Type B pancreatic cell (in vitro differentiated cells): ENCODE data around the gene CLEC1A. TPM values are rescaled to one million over a fixed set of nuclear protein-coding genes. Genes with fewer than 3 reads are reported as not detected.

Source experiments
- DNase-seq: peaks from one replicate; pipeline ENCODE4 v3.0.0; 2021; ENCODE audit warnings: mixed read lengths; ENCODE audit not compliant: unreplicated experiment; ENCODE audit errors: extremely low spot score
- H3K27ac Mint-ChIP-seq: 2 replicates; pipeline ENCODE4 v1.8.0; 2021; ENCODE audit warnings: mild to moderate bottlenecking, mixed read lengths
- H3K27me3 Mint-ChIP-seq: 2 replicates; pipeline ENCODE4 v1.8.0; 2021; ENCODE audit warnings: mixed read lengths
- H3K36me3 Mint-ChIP-seq: 2 replicates; pipeline ENCODE4 v1.8.0; 2021; ENCODE audit warnings: mixed read lengths
- H3K4me1 Mint-ChIP-seq: one replicate; pipeline ENCODE4 v1.8.0; 2021; ENCODE audit warnings: mixed read lengths; ENCODE audit not compliant: unreplicated experiment
- H3K4me3 Mint-ChIP-seq: 2 replicates; pipeline ENCODE4 v1.8.0; 2021; ENCODE audit warnings: mild to moderate bottlenecking, mixed read lengths
- H3K9me3 Mint-ChIP-seq: 2 replicates; pipeline ENCODE4 v1.8.0; 2021; ENCODE audit warnings: mixed read lengths
- CTCF ChIP-seq: fragments of 200-600 bp; sonication (generic); conservative IDR thresholded peaks from 2 replicates; pipeline ENCODE4 v1.5.0; 2021; ENCODE audit warnings: antibody characterized with exemption, mild to moderate bottlenecking
- total RNA-seq: library from RNA; stranded (reverse); gene quantifications from 2 replicates; pipeline ENCODE4 v1.2.1, GENCODE V29; 2021; ENCODE audit warnings: low replicate concordance

The CLEC1A gene
- total RNA-seq, 1 donor from 2014 or later: 3.6 TPM

- peaks cover 10% of the 10 kb centered on the region for H3K4me1 Mint-ChIP-seq
- peaks cover 6% of the 10 kb centered on the region for H3K9me3 Mint-ChIP-seq
- peaks cover 4% of the 10 kb centered on the region for H3K36me3 Mint-ChIP-seq
- peaks cover 6% of the 10 kb centered on the region for H3K27me3 Mint-ChIP-seq
- H3K27ac Mint-ChIP-seq: no peak overlapping the region
- TF ChIP-seq CTCF: no peak
- no peak for DNase-seq
- peak overlapping the region; percentile 1 for H3K4me3 Mint-ChIP-seq
Observed at GRCh38 chr12:10101648-10102220, 2.9 kb upstream of the CLEC1A start.

GRCh38 chr12:10101042-10101579 is 2.3 kb upstream of the CLEC1A start:
- H3K27ac Mint-ChIP-seq: no peak overlapping the region
- H3K4me1 Mint-ChIP-seq: peaks cover 10% of the 10 kb centered on the region
- peaks cover 6% of the 10 kb centered on the region for H3K27me3 Mint-ChIP-seq
- peaks cover 4% of the 10 kb centered on the region for H3K36me3 Mint-ChIP-seq
- TF ChIP-seq CTCF: no peak
- DNase-seq: no peak
- peak overlapping the region; percentile 13 for H3K4me3 Mint-ChIP-seq
- peaks cover 6% of the 10 kb centered on the region for H3K9me3 Mint-ChIP-seq

GRCh38 chr12:10097521-10097920 is 1.3 kb downstream of the CLEC1A start:
- Mint-ChIP-seq H3K4me1 (peaks cover 10% of the 10 kb centered on the region), H3K9me3 (no peaks in the 10 kb centered on the region)

GRCh38 chr12:10095971-10096370 is 2.8 kb downstream of the CLEC1A start:
- H3K36me3 Mint-ChIP-seq: no peaks in the 10 kb centered on the region
- no peaks in the 10 kb centered on the region for H3K27me3 Mint-ChIP-seq
- H3K4me1 Mint-ChIP-seq: peaks cover 7% of the 10 kb centered on the region
- no peak for DNase-seq
- no peaks in the 10 kb centered on the region for H3K9me3 Mint-ChIP-seq
- no peak overlapping the region for H3K4me3 Mint-ChIP-seq
- no peak overlapping the region for H3K27ac Mint-ChIP-seq
- TF ChIP-seq CTCF: no peak

More at GRCh38 chr12:10097521-10097920, 1.3 kb downstream of the CLEC1A start:
- no peak for TF ChIP-seq CTCF
- no peak overlapping the region for H3K27ac Mint-ChIP-seq
- DNase-seq: no peak
- H3K36me3 Mint-ChIP-seq: no peaks in the 10 kb centered on the region
- no peaks in the 10 kb centered on the region for H3K27me3 Mint-ChIP-seq
- peak overlapping the region; percentile 34 for H3K4me3 Mint-ChIP-seq

- H3K36me3 Mint-ChIP-seq: peaks cover 2% of the 10 kb centered on the region
- no peak overlapping the region for H3K4me3 Mint-ChIP-seq
- no peak for TF ChIP-seq CTCF
- H3K27me3 Mint-ChIP-seq: peaks cover 2% of the 10 kb centered on the region
- no peak for DNase-seq
- H3K27ac Mint-ChIP-seq: no peak overlapping the region
- H3K9me3 Mint-ChIP-seq: no peaks in the 10 kb centered on the region
- H3K4me1 Mint-ChIP-seq: peaks cover 3% of the 10 kb centered on the region
Observed at GRCh38 chr12:10094646-10095395, 4.0 kb downstream of the CLEC1A start.
